Body of pancreas (tissue), 4 donors: ENCODE data around the gene ZDHHC3. TPM values are rescaled to one million over a fixed set of nuclear protein-coding genes. Genes with fewer than 3 reads are reported as not detected.
A peak's percentile ranks its signal among the peaks of the same experiment; 100 is the strongest.

Experiments
- ATAC-seq: fragments of 150-250 bp; one replicate; pipeline ENCODE4 v1.9.1; 2016
- DNase-seq, 4 donors: peaks; one replicate each; pipeline ENCODE4 v3.0.0-alpha.2; 2019
- H3K27ac ChIP-seq, 4 donors: fragments of 200-600 bp; sonication (generic); 1 replicate in 3 of 4; 2 replicates in 1 of 4; pipeline versions ENCODE4 v1.5.1 to v1.6.1; 2016 to 2019; ENCODE audit warnings: mild to moderate bottlenecking in 1 of 4, mixed read lengths in 1 of 4, moderate library complexity in 1 of 4
- H3K27me3 ChIP-seq, 2 donors: fragments of 200-600 bp; sonication (generic); one replicate each; pipeline ENCODE4 v1.6.0; 2016; ENCODE audit warnings: mild to moderate bottlenecking in 1 of 2
- H3K36me3 ChIP-seq, 2 donors: fragments of 200-600 bp; sonication (generic); replicated peaks in 1 of 2; 2 replicates each; pipeline ENCODE4 v1.5.1; 2016; ENCODE audit warnings: low read depth in 2 of 2; ENCODE audit not compliant: insufficient read depth in 1 of 2
- H3K4me1 ChIP-seq: fragments of 200-600 bp; sonication (generic); one replicate; pipeline ENCODE4 v1.6.0; 2016
- H3K4me3 ChIP-seq, 2 donors: fragments of 200-600 bp; sonication (generic); 1 replicate in 1 of 2; 2 replicates in 1 of 2; pipeline ENCODE4 v1.5.1; 2016 to 2019
- H3K9me3 ChIP-seq, 3 donors: fragments of 200-600 bp; sonication (generic); 1 replicate in 2 of 3; 2 replicates in 1 of 3; pipeline ENCODE4 v1.5.1; 2016
- CTCF ChIP-seq, 7 experiments: fragments of 450-650 bp in 4 of 7; fragments of 200-600 bp in 3 of 7; sonication (generic) in 3 of 7; IDR thresholded peaks; one replicate each; pipeline ENCODE4 v1.5.1; 2016 to 2019; ENCODE audit warnings: antibody characterized with exemption in 7 of 7
- POLR2A ChIP-seq, 3 donors: fragments of 450-650 bp; IDR thresholded peaks; one replicate each; pipeline ENCODE4 v1.6.1; 2016; ENCODE audit warnings: antibody characterized with exemption in 3 of 3, mild to moderate bottlenecking in 2 of 3
- WGBS, 2 donors: methylation state at CpG; one replicate each; pipeline ENCODE4 v1.1.5; 2017; 5-methylcytosine and 5-hydroxymethylcytosine counted together
- intact Hi-C: fragments of 100-400 bp; cut with DNase I; formaldehyde crosslinking; loops from one replicate; pipeline ENCODE4 v1.15.1; 2023
- total RNA-seq, 2 donors: library from RNA; depleted of rRNA; stranded (reverse); fragments of >200 nt; gene quantifications; one replicate each; pipeline ENCODE4 v1.1.0, GENCODE V29; 2016

ZDHHC3 gene
- total RNA-seq, 2 donors from 2014 or later, result 32.2 to 32.3 TPM

- WGBS, 2 donors, result 89% methylated on average over 3 of the region's 3 CpGs
- intact Hi-C loops, result no loop called here
- no peak for TF ChIP-seq POLR2A (IDR thresholded peaks at IDR 0.05)
- TF ChIP-seq CTCF (IDR thresholded peaks at IDR 0.05), result no peak
- no peaks in the 10 kb centered on the region for H3K27me3 ChIP-seq
- H3K4me3 ChIP-seq, result no peak overlapping the region
- H3K9me3 ChIP-seq, result no peaks in the 10 kb centered on the region
- DNase-seq, result peak in 1 of 4 donors; percentile 2
- H3K36me3 ChIP-seq, result peaks cover 0 to 3% of the 10 kb centered on the region in 2 donors
- H3K27ac ChIP-seq, result no peak overlapping the region
- ATAC-seq, result no peak
- no peaks in the 10 kb centered on the region for H3K4me1 ChIP-seq
Observed at GRCh38 chr3:44923632-44924456, 52.1 kb downstream of the ZDHHC3 start.

- intact Hi-C loops, result no loop called here
- Histone ChIP-seq H3K4me1 (no peaks in the 10 kb centered on the region), H3K27me3 (no peaks in the 10 kb centered on the region), H3K36me3 (no peaks in the 10 kb centered on the region), H3K9me3 (no peaks in the 10 kb centered on the region), H3K4me3 (no peak overlapping the region), H3K27ac (no peak overlapping the region)
- TF ChIP-seq POLR2A (IDR thresholded peaks at IDR 0.05) (no peak), CTCF (IDR thresholded peaks at IDR 0.05) (no peak)
- WGBS, 2 donors, result 83 to 93% methylated on average over 3 of the region's 3 CpGs
- ATAC-seq (no peak), DNase-seq (peak in 3 of 4 donors; percentile 18 to 27 (median 19))
Observed at GRCh38 chr3:44920081-44920480, 55.9 kb downstream of the ZDHHC3 start.

GRCh38 chr3:44918581-44918980 is 57.4 kb downstream of the ZDHHC3 start:
- no peaks in the 10 kb centered on the region for H3K36me3 ChIP-seq
- 77 to 83% methylated on average over 5 to 6 of the region's 6 CpGs for WGBS, 2 donors
- DNase-seq (peak in 1 of 4 donors; percentile 5), ATAC-seq (no peak)
- no peaks in the 10 kb centered on the region for H3K27me3 ChIP-seq
- no peaks in the 10 kb centered on the region for H3K9me3 ChIP-seq
- H3K4me3 ChIP-seq, result no peak overlapping the region
- intact Hi-C loops, result loop anchor here (5.0 kb wide), 1 partner anchor 386 kb away; no protein-coding TSS in a partner anchor
- TF ChIP-seq CTCF (IDR thresholded peaks at IDR 0.05) (no peak), POLR2A (IDR thresholded peaks at IDR 0.05) (no peak)
- no peak overlapping the region for H3K27ac ChIP-seq
- no peaks in the 10 kb centered on the region for H3K4me1 ChIP-seq

GRCh38 chr3:44918087-44918486 is 57.9 kb downstream of the ZDHHC3 start:
- Histone ChIP-seq H3K27me3 (no peaks in the 10 kb centered on the region), H3K4me1 (no peaks in the 10 kb centered on the region), H3K9me3 (no peaks in the 10 kb centered on the region), H3K4me3 (no peak overlapping the region), H3K36me3 (no peaks in the 10 kb centered on the region), H3K27ac (no peak overlapping the region)
- no peak for ATAC-seq
- peak in 1 of 4 donors; percentile 6 for DNase-seq
- 86 to 89% methylated on average over 10 to 11 of the region's 12 CpGs for WGBS, 2 donors
- no peak for TF ChIP-seq POLR2A (IDR thresholded peaks at IDR 0.05)
- no peak for TF ChIP-seq CTCF (IDR thresholded peaks at IDR 0.05)
- intact Hi-C loops, result loop anchor here (5.0 kb wide), 1 partner anchor 386 kb away; no protein-coding TSS in a partner anchor
